GM12878 (cell line): ENCODE measurements around the gene ASAP2. TPM values are rescaled to one million over a fixed set of nuclear protein-coding genes. Genes with fewer than 3 reads are reported as not detected.

ENCODE experiments used
- ATAC-seq: fragments of 200-7000 bp; cut with Tn5 transposase; 3 replicates; pipeline ENCODE4 v1.9.1; 2020; ENCODE audit warnings: mild to moderate bottlenecking, moderate library complexity
- BruUV-seq: library from RNA; stranded (reverse); fragments of 400-500 nt; replicated peaks from 2 replicates; lab custom pipeline; 2021; lab: Mats Ljungman, UMichigan
- CTCF ChIA-PET: fragments of 300-600 bp; sonication (Branson Sonifier 250); formaldehyde crosslinking; extraction: SDS; loops from one replicate; lab custom pipeline; 2021; ENCODE audit warnings: inconsistent platforms; lab: Yijun Ruan, JAX
- POLR2A ChIA-PET: fragments of 350-600 bp; formaldehyde crosslinking; extraction: SDS; loops from one replicate; lab custom pipeline; 2021; ENCODE audit warnings: inconsistent platforms; lab: Charles Lee
- RAD21 ChIA-PET: fragments of 300-600 bp; sonication (Branson Sonifier 250); formaldehyde crosslinking; loops from one replicate; lab custom pipeline; 2023; ENCODE audit warnings: antibody characterized with exemption; ENCODE audit not compliant: unreplicated experiment; lab: Charles Lee
- SMC1A ChIA-PET: fragments of 300-600 bp; sonication (Branson Sonifier 250); formaldehyde crosslinking; loops from one replicate; lab custom pipeline; 2023; ENCODE audit not compliant: unreplicated experiment, uncharacterized antibody; lab: Charles Lee
- DNase-seq: peaks from one replicate; pipeline ENCODE4 v3.0.0-alpha.2; 2011; ENCODE audit warnings: low read depth, low spot score
- FAIRE-seq: peaks from 3 replicates; lab custom pipeline; 2011; peaks lifted over from hg19 to GRCh38; lab: Jason Lieb, UNC
- H2AFZ ChIP-seq: 2 replicates; pipeline ENCODE4 v1.6.0; 2011; ENCODE audit warnings: low read depth, low read length, control low read depth; ENCODE audit not compliant: control insufficient read depth
- H3K27ac ChIP-seq: 2 replicates; pipeline ENCODE4 v1.5.1; 2011; ENCODE audit warnings: control low read depth; ENCODE audit not compliant: control insufficient read depth, insufficient read depth
- H3K27me3 ChIP-seq, 2 experiments: replicated peaks in 1 of 2; 2 replicates each; pipeline versions ENCODE4 v1.6.0 to v1.6.1; 2011; ENCODE audit warnings: low read length in 1 of 2; ENCODE audit not compliant: control insufficient read depth in 2 of 2, insufficient read depth in 2 of 2
- H3K36me3 ChIP-seq, 2 experiments: 2 replicates each; pipeline ENCODE4 v1.5.1; 2011; ENCODE audit warnings: low read length in 1 of 2; ENCODE audit not compliant: control insufficient read depth in 2 of 2, insufficient read depth in 2 of 2
- H3K4me1 ChIP-seq: 2 replicates; pipeline ENCODE4 v1.6.1; 2011; ENCODE audit warnings: mild to moderate bottlenecking, low read length, moderate library complexity, mixed read lengths; ENCODE audit not compliant: control insufficient read depth, insufficient read depth
- H3K4me2 ChIP-seq: 2 replicates; pipeline ENCODE4 v1.6.0; 2011; ENCODE audit warnings: control low read depth; ENCODE audit not compliant: control insufficient read depth, insufficient read depth
- H3K4me3 ChIP-seq: fragments of 200-600 bp; sonication (generic); 2 replicates; pipeline ENCODE4 v1.5.1; 2016
- H3K79me2 ChIP-seq: 2 replicates; pipeline ENCODE4 v1.6.0; 2011; ENCODE audit warnings: low read length; ENCODE audit not compliant: control insufficient read depth, insufficient read depth
- H3K9ac ChIP-seq: 2 replicates; pipeline ENCODE4 v1.8.0; 2011; ENCODE audit warnings: low read length, control low read depth, mixed read lengths; ENCODE audit not compliant: control insufficient read depth, insufficient read depth
- H3K9me3 ChIP-seq: replicated peaks from 3 replicates; pipeline ENCODE4 v1.5.1; 2011; ENCODE audit warnings: mild to moderate bottlenecking, low read length; ENCODE audit not compliant: control insufficient read depth, insufficient read depth
- H4K20me1 ChIP-seq: 2 replicates; pipeline ENCODE4 v1.6.0; 2011; ENCODE audit not compliant: control insufficient read depth, insufficient read depth
- ASH2L ChIP-seq: fragments of 300-600, 200-600 bp; sonication (generic); IDR thresholded peaks from 2 replicates; pipeline ENCODE4 v1.6.1; 2017; ENCODE audit warnings: low read depth, mild to moderate bottlenecking, borderline replicate concordance
- EP300 ChIP-seq, 2 experiments: fragments of 150-350 bp in 1 of 2; IDR thresholded peaks; 2 replicates each; pipeline ENCODE4 v1.6.1; 2011 to 2012; ENCODE audit warnings: low read depth in 2 of 2, low read length in 2 of 2, borderline replicate concordance in 1 of 2, improper control_type of control experiment in 1 of 2, inconsistent platforms in 1 of 2; ENCODE audit not compliant: control insufficient read depth in 1 of 2
- MTA3 ChIP-seq: IDR thresholded peaks from 2 replicates; pipeline ENCODE4 v1.6.1; 2012; ENCODE audit warnings: low read length, inconsistent platforms, borderline replicate concordance
- MYC ChIP-seq: IDR thresholded peaks from 2 replicates; pipeline ENCODE4 v1.6.1; 2011; ENCODE audit warnings: mild to moderate bottlenecking, low read length, moderate library complexity, inconsistent platforms; ENCODE audit not compliant: insufficient read depth, insufficient replicate concordance, insufficient read length, severe bottlenecking
- POU2F2 ChIP-seq: IDR thresholded peaks from 3 replicates; pipeline ENCODE4 v1.6.1; 2011; ENCODE audit warnings: low read depth, mild to moderate bottlenecking, low read length, borderline replicate concordance
- SUPT20H ChIP-seq: IDR thresholded peaks from 2 replicates; pipeline ENCODE4 v1.6.1; 2011; ENCODE audit warnings: low read depth, mild to moderate bottlenecking, low read length, moderate library complexity, borderline replicate concordance; ENCODE audit not compliant: control insufficient read depth
- WGBS: methylation state at CpG from one replicate; pipeline ENCODE4 v1.1.6; 2016; ENCODE audit warnings: low lambda C conversion rate; ENCODE audit not compliant: insufficient replicate concordance, insufficient coverage; ENCODE audit errors: missing lambda C conversion rate; 5-methylcytosine and 5-hydroxymethylcytosine counted together
- in situ Hi-C: fragments of 300-500 bp; cut with MboI; formaldehyde crosslinking; loops from 9 replicates; pipeline ENCODE4 v1.14.3; 2018; ENCODE audit warnings: mixed read lengths
- intact Hi-C: fragments of 100-400 bp; cut with micrococcal nuclease; formaldehyde crosslinking; loops from one replicate; pipeline ENCODE4 v1.14.2; 2022; ENCODE audit not compliant: unreplicated experiment
- polyA plus RNA-seq, 11 experiments: library from polyadenylated mRNA; depleted of rRNA in 4 of 11; unstranded in 6 of 11; stranded (reverse) in 5 of 11; fragments of >200 nt; fragmentation: Nextera tagmentation in 4 of 11; fragmentation: Illumina TruSeq in 1 of 11; extraction: Ambion mirVana in 4 of 11; extraction: Trizol in 1 of 11; gene quantifications; 1 replicate in 1 of 11; 2 replicates in 10 of 11; pipeline versions ENCODE4 v1.2.1 to v1.2.3, GENCODE V29; 2011 to 2016; ENCODE audit warnings: inconsistent platforms in 2 of 11, missing spikeins in 2 of 11, low read depth in 1 of 11
- total RNA-seq, 4 experiments: library from RNA; depleted of rRNA in 3 of 4; stranded (reverse); fragments of >200 nt in 3 of 4; fragmentation: Illumina TruSeq in 1 of 4; extraction: Trizol in 1 of 4; gene quantifications; 2 replicates each; pipeline versions ENCODE4 v1.2.1 to v1.2.3, GENCODE V29; 2013 to 2021
- TF ChIP-seq, protein P1 (sequence below): fragments of 450-650 bp; IDR thresholded peaks from 2 replicates; pipeline ENCODE4 v1.6.1; 2017; ENCODE audit warnings: mild to moderate bottlenecking

ASAP2 gene
- total and polyA plus RNA-seq, 10 of the 15 experiments (the other 5 are each of a cell fraction or from before 2014, with no cell fraction given) = 0.05 to 0.27 (median 0.07) TPM; not detected in 4

DNA sequence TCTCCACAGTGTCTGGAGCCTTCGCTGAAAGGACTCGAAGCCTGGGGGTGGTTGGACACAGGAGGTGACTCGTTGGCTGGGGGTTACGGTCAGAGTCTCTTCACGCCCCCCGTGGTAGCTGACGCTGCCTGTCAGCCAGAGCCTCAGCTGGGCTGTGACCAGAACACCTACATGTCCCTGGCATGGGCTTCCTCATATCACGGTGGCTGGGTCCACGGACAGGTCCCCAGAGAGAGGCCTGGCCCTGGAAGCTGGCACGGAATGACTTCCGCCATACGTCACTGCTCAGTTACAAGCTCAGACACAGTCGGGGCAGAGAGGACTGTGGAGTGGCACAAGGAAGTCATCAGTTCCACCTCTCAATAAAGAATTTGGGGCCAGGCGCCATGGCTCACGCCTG lies 188.2 kb downstream of the ASAP2 start:
- no peak overlapping the region for H3K4me3 ChIP-seq
- H3K9ac ChIP-seq = no peak overlapping the region
- H3K36me3 ChIP-seq = no peaks in the 10 kb centered on the region
- WGBS = 71% methylated on average over 15 of the region's 15 CpGs
- H3K79me2 ChIP-seq = no peaks in the 10 kb centered on the region
- H4K20me1 ChIP-seq = no peaks in the 10 kb centered on the region
- H3K27me3 ChIP-seq = no peaks in the 10 kb centered on the region
- ChIA-PET SMC1A (no interaction called here), CTCF (no interaction called here), POLR2A (interaction anchor here (0.6 kb wide), 1 partner anchor 17 kb away, joined by 5 read pairs; no protein-coding TSS in a partner anchor), RAD21 (no interaction called here)
- no TSS peak for BruUV-seq
- no peaks in the 10 kb centered on the region for H3K9me3 ChIP-seq
- no peak for FAIRE-seq
- DNase-seq = no peak
- ATAC-seq = no peak
- intact Hi-C loops (no loop called here), in situ Hi-C loops (no loop called here)
- H2AFZ ChIP-seq = no peak overlapping the region
- TF ChIP-seq ASH2L (no peak), MTA3 (no peak), POU2F2 (no peak), SUPT20H (no peak), MYC (no peak), EP300 (IDR thresholded peaks at IDR 0.05; ENCODE audit: borderline replicate concordance in 1 of 2, control insufficient read depth in 1 of 2, low read depth in 2 of 2, low read length in 2 of 2) (no peak)
- TF ChIP-seq, protein P1, sequence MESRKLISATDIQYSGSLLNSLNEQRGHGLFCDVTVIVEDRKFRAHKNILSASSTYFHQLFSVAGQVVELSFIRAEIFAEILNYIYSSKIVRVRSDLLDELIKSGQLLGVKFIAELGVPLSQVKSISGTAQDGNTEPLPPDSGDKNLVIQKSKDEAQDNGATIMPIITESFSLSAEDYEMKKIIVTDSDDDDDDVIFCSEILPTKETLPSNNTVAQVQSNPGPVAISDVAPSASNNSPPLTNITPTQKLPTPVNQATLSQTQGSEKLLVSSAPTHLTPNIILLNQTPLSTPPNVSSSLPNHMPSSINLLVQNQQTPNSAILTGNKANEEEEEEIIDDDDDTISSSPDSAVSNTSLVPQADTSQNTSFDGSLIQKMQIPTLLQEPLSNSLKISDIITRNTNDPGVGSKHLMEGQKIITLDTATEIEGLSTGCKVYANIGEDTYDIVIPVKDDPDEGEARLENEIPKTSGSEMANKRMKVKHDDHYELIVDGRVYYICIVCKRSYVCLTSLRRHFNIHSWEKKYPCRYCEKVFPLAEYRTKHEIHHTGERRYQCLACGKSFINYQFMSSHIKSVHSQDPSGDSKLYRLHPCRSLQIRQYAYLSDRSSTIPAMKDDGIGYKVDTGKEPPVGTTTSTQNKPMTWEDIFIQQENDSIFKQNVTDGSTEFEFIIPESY = no peak
- no peak overlapping the region for H3K4me2 ChIP-seq
- H3K4me1 ChIP-seq = no peaks in the 10 kb centered on the region
- H3K27ac ChIP-seq = no peak overlapping the region
